ENCODE results near the gene TAPT1.

- TF ChIP-seq CTCF (IDR thresholded peaks at IDR 0.05 in 8 of 11, conservative IDR thresholded peaks at IDR 0.05 in 3 of 11) (no peak), POLR2A (IDR thresholded peaks at IDR 0.05) (no peak)
Measured at GRCh38 chr4:16154451-16154850, 71.8 kb downstream of the TAPT1 start.
